GM12801 (cell line): ENCODE measurements around the gene PTPRE.

Experiments
- CTCF ChIP-seq: IDR thresholded peaks from one replicate; pipeline ENCODE4 v1.5.1; 2011; ENCODE audit warnings: control low read depth; ENCODE audit not compliant: insufficient read length; ENCODE audit errors: extremely low read depth

Gene PTPRE

GRCh38 chr10:127909716-127910463 is 3.0 kb downstream of the PTPRE start:
- TF ChIP-seq CTCF = no peak

GRCh38 chr10:127910464-127910770 is 3.5 kb downstream of the PTPRE start:
- no peak for TF ChIP-seq CTCF

GRCh38 chr10:127911218-127911866 is 4.4 kb downstream of the PTPRE start:
- TF ChIP-seq CTCF = no peak

DNA sequence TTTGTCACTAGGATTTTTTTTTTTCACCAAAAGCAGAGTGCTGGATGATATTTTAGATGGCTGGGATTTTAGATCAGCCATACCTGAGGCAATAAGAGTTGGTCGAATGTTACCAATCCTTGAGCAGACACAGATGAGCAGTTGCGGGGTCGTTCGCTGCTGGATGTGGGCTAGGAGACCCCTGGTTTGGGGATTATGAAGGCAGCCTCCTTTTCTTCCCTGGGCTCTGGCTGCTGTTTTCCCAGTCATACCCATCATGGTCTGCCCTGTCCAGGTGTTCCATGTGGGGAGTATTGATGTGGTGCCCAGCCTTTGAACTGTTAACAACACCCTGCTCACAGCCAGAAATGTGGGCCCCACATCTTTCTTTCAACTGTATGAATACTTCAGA is 5.0 kb downstream of the PTPRE start:
- TF ChIP-seq CTCF = no peak

- no peak for TF ChIP-seq CTCF
These were observed 5.9 kb downstream of the PTPRE start for GRCh38 chr10:127912607-127913367.

GRCh38 chr10:127913368-127913759 is 6.5 kb downstream of the PTPRE start:
- TF ChIP-seq CTCF = no peak

DNA sequence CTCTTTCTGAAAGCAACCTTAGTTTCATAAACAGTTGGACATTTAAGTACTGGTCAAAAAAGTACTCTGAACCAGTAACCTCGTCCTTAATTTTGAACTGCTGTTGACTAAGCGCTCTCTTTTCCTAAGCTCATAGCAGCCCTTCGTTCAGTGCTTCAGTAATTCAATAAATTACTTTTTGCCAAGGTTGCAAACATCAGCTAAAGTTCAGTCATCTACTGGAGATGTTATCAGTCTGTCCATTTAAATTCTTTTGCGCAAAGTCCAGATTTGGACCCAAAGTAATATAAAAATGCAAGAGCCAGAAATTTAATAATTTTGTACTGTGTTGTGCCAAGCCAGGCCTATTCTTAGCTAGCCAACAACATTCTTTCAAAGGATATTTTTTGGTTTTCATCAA is 8.4 kb downstream of the PTPRE start:
- TF ChIP-seq CTCF = no peak
